ENCODE data around the gene CIC. TPM values are rescaled to one million over a fixed set of nuclear protein-coding genes. Genes with fewer than 3 reads are reported as not detected.

CIC gene
- polyA plus RNA-seq, 1 experiment, result 2.9 TPM

DNA sequence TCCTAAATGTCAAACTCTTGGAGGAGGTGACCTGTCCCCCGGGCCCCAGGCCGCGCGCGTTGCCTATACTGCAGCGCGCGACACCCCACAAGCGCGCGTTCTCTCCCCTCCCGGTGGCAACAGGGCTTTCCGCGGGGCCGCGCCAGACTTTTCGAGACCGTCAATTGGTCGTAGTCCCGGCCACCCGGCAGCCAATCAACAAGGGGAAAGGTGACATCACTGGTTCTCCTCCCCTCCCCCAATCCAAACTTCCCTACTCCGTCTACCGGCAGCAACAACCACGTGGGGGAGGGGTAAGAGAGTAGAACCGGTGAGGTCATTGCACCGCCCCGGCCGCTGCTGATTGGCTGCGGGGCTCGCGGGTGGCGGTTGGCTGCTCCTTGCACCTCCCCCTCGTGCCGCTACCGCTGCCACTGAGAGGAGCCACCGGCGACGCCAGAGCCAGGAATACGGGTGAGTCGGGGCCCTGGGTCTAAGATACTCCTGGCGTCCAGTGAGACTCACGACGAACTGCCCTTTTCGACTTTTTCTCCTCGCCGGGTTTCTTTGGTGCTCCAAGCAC lies 829 bp upstream of the CIC start:
- TF ChIP-seq, protein P1, sequence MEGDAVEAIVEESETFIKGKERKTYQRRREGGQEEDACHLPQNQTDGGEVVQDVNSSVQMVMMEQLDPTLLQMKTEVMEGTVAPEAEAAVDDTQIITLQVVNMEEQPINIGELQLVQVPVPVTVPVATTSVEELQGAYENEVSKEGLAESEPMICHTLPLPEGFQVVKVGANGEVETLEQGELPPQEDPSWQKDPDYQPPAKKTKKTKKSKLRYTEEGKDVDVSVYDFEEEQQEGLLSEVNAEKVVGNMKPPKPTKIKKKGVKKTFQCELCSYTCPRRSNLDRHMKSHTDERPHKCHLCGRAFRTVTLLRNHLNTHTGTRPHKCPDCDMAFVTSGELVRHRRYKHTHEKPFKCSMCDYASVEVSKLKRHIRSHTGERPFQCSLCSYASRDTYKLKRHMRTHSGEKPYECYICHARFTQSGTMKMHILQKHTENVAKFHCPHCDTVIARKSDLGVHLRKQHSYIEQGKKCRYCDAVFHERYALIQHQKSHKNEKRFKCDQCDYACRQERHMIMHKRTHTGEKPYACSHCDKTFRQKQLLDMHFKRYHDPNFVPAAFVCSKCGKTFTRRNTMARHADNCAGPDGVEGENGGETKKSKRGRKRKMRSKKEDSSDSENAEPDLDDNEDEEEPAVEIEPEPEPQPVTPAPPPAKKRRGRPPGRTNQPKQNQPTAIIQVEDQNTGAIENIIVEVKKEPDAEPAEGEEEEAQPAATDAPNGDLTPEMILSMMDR (IDR thresholded peaks at IDR 0.05; ENCODE audit: low read depth, low read length), result no peak
- CTCF ChIA-PET, result no interaction called here
- peak overlapping the region; percentile 98 for H3K27ac ChIP-seq (ENCODE audit: low read depth, low read length)
- H3K27me3 ChIP-seq (ENCODE audit: control insufficient read depth, insufficient read depth, low read length), result no peaks in the 10 kb centered on the region
- no peaks in the 10 kb centered on the region; the same call in 1 of the 2 replicates for H3K9me3 ChIP-seq (ENCODE audit: control insufficient read depth, insufficient read depth, low read length)
- H3K4me3 ChIP-seq (ENCODE audit: low read depth, low read length), result peak overlapping the region; percentile 94
- peak; percentile 99 for DNase-seq (ENCODE audit: low read depth, low spot score)
- POLR2A ChIA-PET, result no interaction called here

DNA sequence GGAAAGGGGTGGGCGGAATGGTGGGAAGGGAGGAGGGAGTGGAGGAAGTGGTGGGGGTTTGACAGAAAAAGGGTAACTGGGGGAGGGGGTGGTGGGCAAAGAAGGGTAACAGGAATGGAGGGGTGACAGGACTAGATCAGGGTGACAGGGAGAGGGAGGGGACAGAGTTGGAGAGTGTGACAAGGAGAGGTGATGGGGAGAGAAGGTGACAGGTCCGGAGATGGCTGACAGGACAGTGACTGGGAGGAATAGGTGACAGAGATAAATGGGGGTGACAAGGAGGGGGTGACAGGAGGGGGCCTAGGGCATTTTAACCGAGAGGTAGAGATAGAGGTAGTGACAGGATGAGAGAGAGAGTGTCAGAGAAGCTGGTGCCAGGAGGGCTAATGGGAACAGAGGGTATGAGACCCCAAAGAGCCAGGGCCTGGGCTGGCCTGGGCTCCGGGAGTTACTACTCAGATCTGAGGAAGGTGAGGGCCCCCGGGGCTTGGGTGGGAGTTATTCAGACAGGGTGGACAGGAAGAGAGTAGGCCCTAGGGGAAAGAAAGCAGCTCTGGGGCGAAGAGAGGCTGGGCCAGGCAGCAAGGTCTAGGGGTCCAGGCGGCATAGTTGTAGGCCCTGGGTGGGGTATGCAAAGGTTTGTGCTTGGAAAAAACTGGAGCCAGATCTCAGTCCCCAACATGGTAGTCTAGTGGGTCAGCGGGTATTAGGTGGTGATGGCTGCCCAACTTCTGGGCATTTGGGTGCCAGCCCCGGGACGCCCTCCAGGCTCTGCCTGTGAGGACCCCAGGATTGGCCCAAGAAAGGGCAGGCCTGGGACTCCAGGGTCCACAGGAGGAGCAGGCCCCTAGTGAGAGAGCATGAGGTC lies 660 bp downstream of the CIC start:
- POLR2A ChIA-PET, result interaction anchor here (0.5 to 2.3 kb wide), 5 partner anchors 10 to 62 kb away, joined by 4 to 13 read pairs (median 8); no protein-coding TSS in a partner anchor
- Histone ChIP-seq H3K27me3 (ENCODE audit: control insufficient read depth, insufficient read depth, low read length) (no peaks in the 10 kb centered on the region), H3K9me3 (ENCODE audit: control insufficient read depth, insufficient read depth, low read length) (no peaks in the 10 kb centered on the region; the same call in 1 of the 2 replicates), H3K4me3 (ENCODE audit: low read depth, low read length) (peak overlapping the region; percentile 89), H3K27ac (ENCODE audit: low read depth, low read length) (peak overlapping the region; percentile 88)
- TF ChIP-seq, protein P1 (IDR thresholded peaks at IDR 0.05; ENCODE audit: low read depth, low read length), result no peak
- CTCF ChIA-PET, result interaction anchor here (2.0 kb wide), 1 partner anchor 10 kb away, joined by 22 read pairs; no protein-coding TSS in a partner anchor
- DNase-seq (ENCODE audit: low read depth, low spot score), result no peak

DNA sequence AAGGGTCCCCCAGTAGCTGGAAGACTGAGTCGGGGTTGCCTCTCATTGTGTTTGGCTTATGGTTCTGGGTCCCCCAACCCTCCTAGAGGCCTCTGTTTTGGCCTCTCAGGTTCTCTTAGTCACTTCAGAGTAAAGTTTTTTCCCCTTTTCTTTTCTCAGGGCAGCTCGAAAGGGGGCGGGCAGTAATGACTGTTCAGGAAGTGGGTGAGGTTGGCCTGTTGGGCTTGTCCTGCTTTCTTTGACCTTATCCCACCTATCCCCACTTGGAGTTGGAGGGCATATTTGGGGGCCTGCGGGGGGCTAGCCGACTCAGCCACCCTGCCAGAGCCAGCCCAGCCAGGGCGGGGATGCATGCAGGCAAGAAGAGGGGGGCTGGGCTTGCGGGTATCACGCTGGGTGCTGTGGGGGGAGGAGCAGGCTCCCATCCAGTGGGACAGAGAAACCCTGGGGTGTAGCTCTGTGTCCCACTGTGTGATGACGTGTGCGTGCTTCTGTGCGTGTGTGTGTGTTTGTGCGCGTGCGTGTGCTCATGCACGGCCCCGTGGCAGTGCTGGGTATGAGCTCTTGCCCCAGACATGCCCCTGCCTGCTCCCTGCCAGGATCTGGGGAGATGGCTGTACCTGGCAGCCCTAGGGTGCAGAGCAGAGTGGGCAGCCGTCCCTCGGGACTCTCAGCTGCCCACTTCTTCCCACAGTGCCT lies 1.4 kb downstream of the CIC start:
- TF ChIP-seq, protein P1 (IDR thresholded peaks at IDR 0.05; ENCODE audit: low read depth, low read length), result no peak
- no peak for DNase-seq (ENCODE audit: low read depth, low spot score)
- peak overlapping the region; percentile 89 for H3K4me3 ChIP-seq (ENCODE audit: low read depth, low read length)
- POLR2A ChIA-PET, result interaction anchor here (0.5 to 2.3 kb wide), 5 partner anchors 9 to 63 kb away, joined by 4 to 13 read pairs (median 8); no protein-coding TSS in a partner anchor
- H3K27me3 ChIP-seq (ENCODE audit: control insufficient read depth, insufficient read depth, low read length), result no peaks in the 10 kb centered on the region
- H3K27ac ChIP-seq (ENCODE audit: low read depth, low read length), result peak overlapping the region; percentile 88
- CTCF ChIA-PET, result interaction anchor here (2.0 kb wide), 1 partner anchor 9 kb away, joined by 22 read pairs; no protein-coding TSS in a partner anchor
- no peaks in the 10 kb centered on the region; the same call in 1 of the 2 replicates for H3K9me3 ChIP-seq (ENCODE audit: control insufficient read depth, insufficient read depth, low read length)

DNA sequence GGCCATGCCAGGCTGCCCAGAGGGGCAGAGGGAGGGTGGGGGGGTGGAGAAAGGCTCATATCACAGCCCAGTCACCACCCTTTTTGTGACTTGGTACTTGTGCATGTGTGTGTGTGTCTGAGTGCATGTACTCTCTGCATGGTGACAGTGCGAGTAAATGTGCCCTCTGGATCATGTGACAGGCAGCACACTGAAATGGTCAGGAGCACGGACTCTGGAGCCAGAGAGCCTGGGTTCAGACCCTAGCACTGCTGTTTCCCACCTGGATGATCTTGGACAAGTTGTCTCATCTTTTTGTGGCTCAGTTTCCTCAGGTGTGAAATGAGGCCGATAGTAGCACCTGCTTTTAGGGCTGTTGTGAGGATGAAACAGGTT lies 2.0 kb downstream of the CIC start:
- Histone ChIP-seq H3K9me3 (ENCODE audit: control insufficient read depth, insufficient read depth, low read length) (no peaks in the 10 kb centered on the region; the same call in 1 of the 2 replicates), H3K27ac (ENCODE audit: low read depth, low read length) (peak overlapping the region; percentile 88), H3K4me3 (ENCODE audit: low read depth, low read length) (peak overlapping the region; percentile 89), H3K27me3 (ENCODE audit: control insufficient read depth, insufficient read depth, low read length) (no peaks in the 10 kb centered on the region)
- ChIA-PET POLR2A (no interaction called here), CTCF (interaction anchor here (2.0 kb wide), 1 partner anchor 9 kb away, joined by 22 read pairs; no protein-coding TSS in a partner anchor)
- DNase-seq (ENCODE audit: low read depth, low spot score), result no peak
- TF ChIP-seq, protein P1 (IDR thresholded peaks at IDR 0.05; ENCODE audit: low read depth, low read length), result no peak
